ENCODE results near the gene SELENOS. TPM values are rescaled to one million over a fixed set of nuclear protein-coding genes. Genes with fewer than 3 reads are reported as not detected.

Gene SELENOS
- total and polyA plus RNA-seq, 9 of the 15 experiments (the other 6 are each of a cell fraction or from before 2014, with no cell fraction given), result 24.9 to 57.4 (median 47.9) TPM

- TF ChIP-seq PHF8 (IDR thresholded peaks at IDR 0.05; ENCODE audit: borderline replicate concordance, low read length) (no peak), MCM2 (IDR thresholded peaks at IDR 0.05; ENCODE audit: low read depth) (no peak)
Observed at GRCh38 chr15:101310508-101310907, 33.2 kb upstream of the SELENOS start (continued).

- BruUV-seq (replicated peaks), result no TSS peak
- Histone ChIP-seq H3K27ac (ENCODE audit: extremely low read depth, low read depth, low read length) (no peak overlapping the region), H3K36me3 (ENCODE audit: control insufficient read depth, insufficient read depth, low read length) (no peaks in the 10 kb centered on the region), H3K4me2 (ENCODE audit: insufficient read depth, low read length) (no peak overlapping the region), H3K9me3 (replicated peaks; ENCODE audit: control insufficient read depth, insufficient read depth, low read depth, low read length) (no peaks in the 10 kb centered on the region), H3K27me3 (ENCODE audit: control insufficient read depth in 2 of 2, insufficient read depth in 2 of 2, low read length in 2 of 2) (peaks cover 0 to 48% of the 10 kb centered on the region in 2 experiments; a peak in 4 of 5 replicates), H3K4me3 (no peak overlapping the region), H4K20me1 (replicated peaks; ENCODE audit: control insufficient read depth, insufficient read depth, low read length) (no peaks in the 10 kb centered on the region; the same call in none of the 2 replicates), H3K79me2 (ENCODE audit: control insufficient read depth, insufficient read depth, low read length) (no peaks in the 10 kb centered on the region), H3K9me1 (ENCODE audit: control insufficient read depth, insufficient read depth, low read length) (no peaks in the 10 kb centered on the region), H3K4me1 (replicated peaks in 1 of 2; ENCODE audit: control insufficient read depth in 2 of 2, insufficient read depth in 2 of 2, low read length in 2 of 2) (no peaks in the 10 kb centered on the region; a peak in 1 of 5 replicates), H3K9ac (ENCODE audit: insufficient read depth in 1 of 2, low read depth in 2 of 2, low read length in 2 of 2) (no peak overlapping the region), H2AFZ (ENCODE audit: low read depth, low read length) (no peak overlapping the region)
- intact Hi-C loops (cut with micrococcal nuclease) (no loop called here), in situ Hi-C loops (cut with MboI) (no loop called here)
- no peak for FAIRE-seq
- 55% methylated on average over 7 of the region's 7 CpGs for WGBS (ENCODE audit: insufficient coverage, low coverage, missing lambda C conversion rate)
- DNase-seq (ENCODE audit: extremely low read depth in 1 of 4, low spot score in 3 of 4), result no peak
- no peak for ATAC-seq
- ChIA-PET POLR2A (no interaction called here), CTCF (ENCODE audit: low intra/inter-chr PET ratio) (no interaction called here)
- TF ChIP-seq GATAD2B (IDR thresholded peaks at IDR 0.05; ENCODE audit: borderline replicate concordance), result no peak
- no peak for TF ChIP-seq SRSF1 (IDR thresholded peaks at IDR 0.05; ENCODE audit: low read depth, low read length)
- TF ChIP-seq NFATC3 (IDR thresholded peaks at IDR 0.05), result no peak
- TF ChIP-seq NCOA6 (IDR thresholded peaks at IDR 0.05), result no peak
- TF ChIP-seq MAFK (IDR thresholded peaks at IDR 0.05; ENCODE audit: low read length), result no peak
- TF ChIP-seq RREB1 (CRISPR knock-in tag; IDR thresholded peaks at IDR 0.05), result no peak
- TF ChIP-seq, protein P1, sequence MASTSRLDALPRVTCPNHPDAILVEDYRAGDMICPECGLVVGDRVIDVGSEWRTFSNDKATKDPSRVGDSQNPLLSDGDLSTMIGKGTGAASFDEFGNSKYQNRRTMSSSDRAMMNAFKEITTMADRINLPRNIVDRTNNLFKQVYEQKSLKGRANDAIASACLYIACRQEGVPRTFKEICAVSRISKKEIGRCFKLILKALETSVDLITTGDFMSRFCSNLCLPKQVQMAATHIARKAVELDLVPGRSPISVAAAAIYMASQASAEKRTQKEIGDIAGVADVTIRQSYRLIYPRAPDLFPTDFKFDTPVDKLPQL (IDR thresholded peaks at IDR 0.05; ENCODE audit: extremely low read depth, insufficient read length), result no peak
- TF ChIP-seq, protein P2, sequence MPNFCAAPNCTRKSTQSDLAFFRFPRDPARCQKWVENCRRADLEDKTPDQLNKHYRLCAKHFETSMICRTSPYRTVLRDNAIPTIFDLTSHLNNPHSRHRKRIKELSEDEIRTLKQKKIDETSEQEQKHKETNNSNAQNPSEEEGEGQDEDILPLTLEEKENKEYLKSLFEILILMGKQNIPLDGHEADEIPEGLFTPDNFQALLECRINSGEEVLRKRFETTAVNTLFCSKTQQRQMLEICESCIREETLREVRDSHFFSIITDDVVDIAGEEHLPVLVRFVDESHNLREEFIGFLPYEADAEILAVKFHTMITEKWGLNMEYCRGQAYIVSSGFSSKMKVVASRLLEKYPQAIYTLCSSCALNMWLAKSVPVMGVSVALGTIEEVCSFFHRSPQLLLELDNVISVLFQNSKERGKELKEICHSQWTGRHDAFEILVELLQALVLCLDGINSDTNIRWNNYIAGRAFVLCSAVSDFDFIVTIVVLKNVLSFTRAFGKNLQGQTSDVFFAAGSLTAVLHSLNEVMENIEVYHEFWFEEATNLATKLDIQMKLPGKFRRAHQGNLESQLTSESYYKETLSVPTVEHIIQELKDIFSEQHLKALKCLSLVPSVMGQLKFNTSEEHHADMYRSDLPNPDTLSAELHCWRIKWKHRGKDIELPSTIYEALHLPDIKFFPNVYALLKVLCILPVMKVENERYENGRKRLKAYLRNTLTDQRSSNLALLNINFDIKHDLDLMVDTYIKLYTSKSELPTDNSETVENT (CRISPR knock-in tag; IDR thresholded peaks at IDR 0.05), result no peak
- no peak for TF ChIP-seq HEY1 (CRISPR knock-in tag; IDR thresholded peaks at IDR 0.05; ENCODE audit: borderline replicate concordance)
- TF ChIP-seq MTA1 (IDR thresholded peaks at IDR 0.05; ENCODE audit: borderline replicate concordance), result no peak
- TF ChIP-seq ZNF778 (CRISPR knock-in tag; IDR thresholded peaks at IDR 0.05), result no peak
Observed at GRCh38 chr15:101310161-101310480, 32.8 kb upstream of the SELENOS start.

All from K562 (cell line).